ENCODE results near the gene FXYD3. TPM values are rescaled to one million over a fixed set of nuclear protein-coding genes. Genes with fewer than 3 reads are reported as not detected.

Gene FXYD3
- total RNA-seq, 1 experiment from 2014 or later, result 17.4 TPM

DNA sequence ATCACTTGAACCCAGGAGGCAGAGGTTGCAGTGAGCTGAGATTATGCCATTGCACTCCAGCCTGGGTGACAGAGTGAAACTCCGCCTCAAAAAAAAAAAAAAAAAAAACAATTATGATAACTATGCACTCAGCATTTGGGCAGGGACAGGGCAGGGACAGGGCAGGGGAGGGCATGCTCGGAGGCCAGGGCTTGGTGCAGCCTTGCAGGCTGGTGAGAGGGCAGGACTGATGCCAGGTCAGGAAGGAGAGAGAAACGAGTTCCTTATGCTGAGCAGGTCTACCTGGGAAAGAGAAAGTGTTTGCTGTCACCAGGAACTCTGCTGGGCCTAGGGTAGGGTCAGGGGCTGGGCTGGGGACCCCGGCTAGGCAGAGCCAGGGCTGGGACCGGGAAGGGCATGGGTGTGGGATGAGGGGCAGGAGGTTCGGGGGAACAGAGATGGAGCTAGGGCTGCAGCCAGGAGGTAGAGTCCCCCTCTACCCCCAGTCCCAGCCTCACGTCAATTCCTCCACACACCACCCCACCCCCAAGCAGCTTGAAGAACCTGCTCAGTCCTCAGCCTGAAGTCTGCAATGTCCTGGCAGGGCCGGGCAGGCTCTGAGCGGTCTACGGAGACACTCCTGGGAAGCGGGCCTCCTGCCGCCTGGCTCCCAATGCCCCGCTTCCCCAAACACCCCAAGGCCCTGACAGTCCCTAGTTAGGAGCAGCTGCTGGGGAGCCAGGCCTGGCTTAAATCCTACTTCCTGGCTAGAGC, 2.8 kb downstream of the FXYD3 start:
- BruUV-seq (replicated peaks), result no TSS peak
- DNase-seq (ENCODE audit: low read depth, low spot score), result no peak
- H3K36me3 ChIP-seq (ENCODE audit: control insufficient read depth in 1 of 2, insufficient read depth in 2 of 2, low read length in 2 of 2), result no peaks in the 10 kb centered on the region
- RAD21 ChIA-PET (ENCODE audit: low non-redundant PET in 1 of 2, low total read pairs in 2 of 2, uncharacterized antibody in 2 of 2, unreplicated experiment in 2 of 2), result no interaction called here
- peaks cover 22 to 49% of the 10 kb centered on the region in 2 experiments for H3K4me1 ChIP-seq (ENCODE audit: control insufficient read depth in 1 of 2, insufficient read depth in 2 of 2, low read length in 2 of 2)
- TF ChIP-seq YY1 (IDR thresholded peaks at IDR 0.05; ENCODE audit: extremely low read depth, insufficient replicate concordance, low read depth, low read length) (no peak), SIN3A (IDR thresholded peaks at IDR 0.05; ENCODE audit: low read depth) (no peak), CEBPB (IDR thresholded peaks at IDR 0.05; ENCODE audit: low read depth) (no peak), ZNF274 (IDR thresholded peaks at IDR 0.05; ENCODE audit: low read depth, low read length) (no peak), ZFX (IDR thresholded peaks at IDR 0.05) (no peak), TCF7L2 (IDR thresholded peaks at IDR 0.05; ENCODE audit: borderline replicate concordance, extremely low read depth, insufficient read depth, insufficient read length) (no peak), EZH2phosphoT487 (IDR thresholded peaks at IDR 0.05; ENCODE audit: borderline replicate concordance) (no peak)
- H3K27me3 ChIP-seq (ENCODE audit: insufficient read depth, low read length), result no peaks in the 10 kb centered on the region
- no peak overlapping the region for H3K9ac ChIP-seq (ENCODE audit: low read length)
- H3K4me3 ChIP-seq (replicated peaks in 1 of 2; ENCODE audit: low read depth in 1 of 2, low read length in 2 of 2), result no peak overlapping the region
- CTCF ChIA-PET, result interaction anchor here (1.5 kb wide), 1 partner anchor 8 kb away, joined by 4 read pairs; no protein-coding TSS in a partner anchor
- POLR2A ChIA-PET, result no interaction called here
- ATAC-seq, result no peak
- intact Hi-C loops (cut with micrococcal nuclease), result no loop called here
- no peaks in the 10 kb centered on the region for H4K20me1 ChIP-seq (ENCODE audit: insufficient read depth)
- H3K79me2 ChIP-seq (ENCODE audit: insufficient read depth, low read length), result no peaks in the 10 kb centered on the region
- H3K9me3 ChIP-seq (ENCODE audit: control insufficient read depth in 1 of 2, insufficient read depth in 1 of 2, low read depth in 1 of 2, low read length in 2 of 2), result no peaks in the 10 kb centered on the region
- H3K27ac ChIP-seq (ENCODE audit: low read depth, low read length), result no peak overlapping the region
- no peak overlapping the region for H3K4me2 ChIP-seq (ENCODE audit: low read length)
- no peak overlapping the region for H2AFZ ChIP-seq (ENCODE audit: low read depth, low read length, poor library complexity, severe bottlenecking)
- H3K9me2 ChIP-seq (ENCODE audit: insufficient read depth), result no peaks in the 10 kb centered on the region

- Histone ChIP-seq H3K27me3 (ENCODE audit: insufficient read depth, low read length) (no peaks in the 10 kb centered on the region), H3K36me3 (ENCODE audit: control insufficient read depth in 1 of 2, insufficient read depth in 2 of 2, low read length in 2 of 2) (no peaks in the 10 kb centered on the region), H3K27ac (ENCODE audit: low read depth, low read length) (no peak overlapping the region), H3K79me2 (ENCODE audit: insufficient read depth, low read length) (no peaks in the 10 kb centered on the region), H3K9me2 (ENCODE audit: insufficient read depth) (no peaks in the 10 kb centered on the region), H3K4me3 (replicated peaks in 1 of 2; ENCODE audit: low read depth in 1 of 2, low read length in 2 of 2) (no peak overlapping the region), H3K9ac (ENCODE audit: low read length) (no peak overlapping the region), H3K4me1 (ENCODE audit: control insufficient read depth in 1 of 2, insufficient read depth in 2 of 2, low read length in 2 of 2) (peaks cover 28 to 55% of the 10 kb centered on the region in 2 experiments), H3K9me3 (ENCODE audit: control insufficient read depth in 1 of 2, insufficient read depth in 1 of 2, low read depth in 1 of 2, low read length in 2 of 2) (no peaks in the 10 kb centered on the region), H3K4me2 (ENCODE audit: low read length) (no peak overlapping the region), H2AFZ (ENCODE audit: low read depth, low read length, poor library complexity, severe bottlenecking) (no peak overlapping the region), H4K20me1 (ENCODE audit: insufficient read depth) (no peaks in the 10 kb centered on the region)
- CTCF ChIA-PET, result interaction anchor here (1.5 kb wide), 1 partner anchor 8 kb away, joined by 4 read pairs; no protein-coding TSS in a partner anchor
- BruUV-seq (replicated peaks), result no TSS peak
- intact Hi-C loops (cut with micrococcal nuclease), result no loop called here
- DNase-seq (ENCODE audit: low read depth, low spot score), result no peak
- POLR2A ChIA-PET, result no interaction called here
- RAD21 ChIA-PET (ENCODE audit: low non-redundant PET in 1 of 2, low total read pairs in 2 of 2, uncharacterized antibody in 2 of 2, unreplicated experiment in 2 of 2), result no interaction called here
- no peak for ATAC-seq
- TF ChIP-seq SRF (IDR thresholded peaks at IDR 0.05; ENCODE audit: low read depth) (no peak), YY1 (IDR thresholded peaks at IDR 0.05; ENCODE audit: extremely low read depth, insufficient replicate concordance, low read depth, low read length) (no peak), SIN3A (IDR thresholded peaks at IDR 0.05; ENCODE audit: low read depth) (no peak), TCF7L2 (IDR thresholded peaks at IDR 0.05; ENCODE audit: borderline replicate concordance, extremely low read depth, insufficient read depth, insufficient read length) (no peak), JUND (IDR thresholded peaks at IDR 0.05) (no peak), EZH2phosphoT487 (IDR thresholded peaks at IDR 0.05; ENCODE audit: borderline replicate concordance) (no peak), EGR1 (IDR thresholded peaks at IDR 0.05; ENCODE audit: low read depth) (no peak), RAD21 (IDR thresholded peaks at IDR 0.05; ENCODE audit: low read depth) (no peak), ZFX (IDR thresholded peaks at IDR 0.05) (no peak), FOSL1 (IDR thresholded peaks at IDR 0.05; ENCODE audit: low read depth) (no peak), SP1 (IDR thresholded peaks at IDR 0.05; ENCODE audit: low read depth) (no peak), MAX (IDR thresholded peaks at IDR 0.05) (no peak)
- TF ChIP-seq, protein P1, sequence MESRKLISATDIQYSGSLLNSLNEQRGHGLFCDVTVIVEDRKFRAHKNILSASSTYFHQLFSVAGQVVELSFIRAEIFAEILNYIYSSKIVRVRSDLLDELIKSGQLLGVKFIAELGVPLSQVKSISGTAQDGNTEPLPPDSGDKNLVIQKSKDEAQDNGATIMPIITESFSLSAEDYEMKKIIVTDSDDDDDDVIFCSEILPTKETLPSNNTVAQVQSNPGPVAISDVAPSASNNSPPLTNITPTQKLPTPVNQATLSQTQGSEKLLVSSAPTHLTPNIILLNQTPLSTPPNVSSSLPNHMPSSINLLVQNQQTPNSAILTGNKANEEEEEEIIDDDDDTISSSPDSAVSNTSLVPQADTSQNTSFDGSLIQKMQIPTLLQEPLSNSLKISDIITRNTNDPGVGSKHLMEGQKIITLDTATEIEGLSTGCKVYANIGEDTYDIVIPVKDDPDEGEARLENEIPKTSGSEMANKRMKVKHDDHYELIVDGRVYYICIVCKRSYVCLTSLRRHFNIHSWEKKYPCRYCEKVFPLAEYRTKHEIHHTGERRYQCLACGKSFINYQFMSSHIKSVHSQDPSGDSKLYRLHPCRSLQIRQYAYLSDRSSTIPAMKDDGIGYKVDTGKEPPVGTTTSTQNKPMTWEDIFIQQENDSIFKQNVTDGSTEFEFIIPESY (IDR thresholded peaks at IDR 0.05; ENCODE audit: extremely low read depth, insufficient replicate concordance, low read length), result no peak
- TF ChIP-seq, protein P2, sequence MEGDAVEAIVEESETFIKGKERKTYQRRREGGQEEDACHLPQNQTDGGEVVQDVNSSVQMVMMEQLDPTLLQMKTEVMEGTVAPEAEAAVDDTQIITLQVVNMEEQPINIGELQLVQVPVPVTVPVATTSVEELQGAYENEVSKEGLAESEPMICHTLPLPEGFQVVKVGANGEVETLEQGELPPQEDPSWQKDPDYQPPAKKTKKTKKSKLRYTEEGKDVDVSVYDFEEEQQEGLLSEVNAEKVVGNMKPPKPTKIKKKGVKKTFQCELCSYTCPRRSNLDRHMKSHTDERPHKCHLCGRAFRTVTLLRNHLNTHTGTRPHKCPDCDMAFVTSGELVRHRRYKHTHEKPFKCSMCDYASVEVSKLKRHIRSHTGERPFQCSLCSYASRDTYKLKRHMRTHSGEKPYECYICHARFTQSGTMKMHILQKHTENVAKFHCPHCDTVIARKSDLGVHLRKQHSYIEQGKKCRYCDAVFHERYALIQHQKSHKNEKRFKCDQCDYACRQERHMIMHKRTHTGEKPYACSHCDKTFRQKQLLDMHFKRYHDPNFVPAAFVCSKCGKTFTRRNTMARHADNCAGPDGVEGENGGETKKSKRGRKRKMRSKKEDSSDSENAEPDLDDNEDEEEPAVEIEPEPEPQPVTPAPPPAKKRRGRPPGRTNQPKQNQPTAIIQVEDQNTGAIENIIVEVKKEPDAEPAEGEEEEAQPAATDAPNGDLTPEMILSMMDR (IDR thresholded peaks at IDR 0.05 in 2 of 3, conservative IDR thresholded peaks at IDR 0.05 in 1 of 3; ENCODE audit: borderline replicate concordance in 1 of 3, insufficient read depth in 1 of 3, low read depth in 2 of 3, low read length in 2 of 3), result no peak
Observed at GRCh38 chr19:35119091-35119490, 3.5 kb downstream of the FXYD3 start.

Data from HCT116 (cell line).